Neuronal stem cell (in vitro differentiated cells): Measurements from ENCODE around the gene CFAP99.
A peak's percentile ranks its signal among the peaks of the same experiment; 100 is the strongest.

Source experiments
- DNase-seq: peaks from one replicate; pipeline ENCODE4 v3.0.0-alpha.2; 2013; ENCODE audit warnings: low spot score
- H2AFZ ChIP-seq: one replicate; pipeline ENCODE4 v1.6.1; 2013; ENCODE audit warnings: mild to moderate bottlenecking, low read length, inconsistent platforms
- H2AK5ac ChIP-seq: 2 replicates; pipeline ENCODE4 v1.6.1; 2013; ENCODE audit warnings: low read depth, mild to moderate bottlenecking, inconsistent platforms, low read length, moderate library complexity, mixed read lengths
- H2BK120ac ChIP-seq: 2 replicates; pipeline ENCODE4 v1.6.1; 2013; ENCODE audit warnings: low read depth, mild to moderate bottlenecking, inconsistent platforms, low read length, moderate library complexity, mixed read lengths
- H2BK12ac ChIP-seq: one replicate; pipeline ENCODE4 v1.6.1; 2013; ENCODE audit warnings: low read length, inconsistent platforms
- H2BK15ac ChIP-seq: 2 replicates; pipeline ENCODE4 v1.6.1; 2013; ENCODE audit warnings: mild to moderate bottlenecking, low read length, inconsistent platforms, mixed read lengths
- H2BK5ac ChIP-seq: one replicate; pipeline ENCODE4 v1.6.1; 2013; ENCODE audit warnings: inconsistent platforms, mild to moderate bottlenecking, low read length, moderate library complexity
- H3K14ac ChIP-seq: one replicate; pipeline ENCODE4 v1.6.1; 2013; ENCODE audit warnings: low read length, inconsistent platforms
- H3K18ac ChIP-seq: 2 replicates; pipeline ENCODE4 v1.6.1; 2013; ENCODE audit warnings: low read length, inconsistent platforms
- H3K23ac ChIP-seq: 2 replicates; pipeline ENCODE4 v1.6.1; 2013; ENCODE audit warnings: low read depth, mild to moderate bottlenecking, mixed read lengths, low read length, inconsistent platforms; ENCODE audit not compliant: poor library complexity
- H3K27ac ChIP-seq: replicated peaks from 3 replicates; pipeline ENCODE4 v1.5.1; 2013; ENCODE audit warnings: low read length, inconsistent platforms
- H3K27me3 ChIP-seq, 3 experiments: 2 replicates each; pipeline ENCODE4 v1.6.1; 2013; ENCODE audit warnings: low read length in 3 of 3, mild to moderate bottlenecking in 2 of 3, inconsistent platforms in 1 of 3, low read depth in 1 of 3, mixed read lengths in 1 of 3, moderate library complexity in 1 of 3; ENCODE audit not compliant: control insufficient read depth in 3 of 3, insufficient read depth in 3 of 3
- H3K36me3 ChIP-seq, 2 donors: replicated peaks in 1 of 2; 2 replicates each; pipeline ENCODE4 v1.6.1; 2013; ENCODE audit warnings: low read length in 2 of 2; ENCODE audit not compliant: control insufficient read depth in 2 of 2, insufficient read depth in 2 of 2
- H3K4ac ChIP-seq: 2 replicates; pipeline ENCODE4 v1.6.1; 2013; ENCODE audit warnings: inconsistent platforms, mild to moderate bottlenecking, low read length, moderate library complexity
- H3K4me1 ChIP-seq, 2 donors: 1 replicate in 1 of 2; 2 replicates in 1 of 2; pipeline ENCODE4 v1.6.1; 2013; ENCODE audit warnings: low read length in 2 of 2, low read depth in 1 of 2; ENCODE audit not compliant: control insufficient read depth in 2 of 2, insufficient read depth in 1 of 2
- H3K4me2 ChIP-seq: one replicate; pipeline ENCODE4 v1.6.1; 2013; ENCODE audit warnings: mild to moderate bottlenecking, low read length, inconsistent platforms; ENCODE audit not compliant: insufficient read depth, poor library complexity, severe bottlenecking
- H3K4me3 ChIP-seq, 2 donors: 2 replicates each; pipeline ENCODE4 v1.5.1; 2013; ENCODE audit warnings: low read length in 2 of 2, mild to moderate bottlenecking in 2 of 2, inconsistent platforms in 1 of 2, moderate library complexity in 1 of 2
- H3K79me1 ChIP-seq: one replicate; pipeline ENCODE4 v1.6.1; 2013; ENCODE audit warnings: low read depth, mild to moderate bottlenecking, inconsistent platforms, low read length, moderate library complexity
- H3K9ac ChIP-seq: one replicate; pipeline ENCODE4 v1.6.1; 2013; ENCODE audit warnings: mild to moderate bottlenecking, low read depth, low read length, inconsistent platforms; ENCODE audit not compliant: poor library complexity
- H3K9me3 ChIP-seq, 2 donors: replicated peaks in 1 of 2; 2 replicates each; pipeline versions ENCODE3 to v1.6.1; 2013; ENCODE audit warnings: low read length in 2 of 2, mild to moderate bottlenecking in 2 of 2, inconsistent platforms in 1 of 2, low read depth in 1 of 2, mixed read lengths in 1 of 2, moderate library complexity in 1 of 2; ENCODE audit not compliant: control insufficient read depth in 2 of 2, insufficient read depth in 1 of 2
- H4K8ac ChIP-seq: one replicate; pipeline ENCODE4 v1.6.1; 2013; ENCODE audit warnings: low read depth, mild to moderate bottlenecking, inconsistent platforms, low read length, moderate library complexity
- H4K91ac ChIP-seq: one replicate; pipeline ENCODE4 v1.6.1; 2013; ENCODE audit warnings: low read length, low read depth, mild to moderate bottlenecking, inconsistent platforms; ENCODE audit not compliant: poor library complexity
- WGBS, 2 donors: extraction: QIAGEN DNeasy Blood & Tissue Kit; methylation state at CpG; one replicate each; pipeline ENCODE4 v1.1.7; 2013; ENCODE audit warnings: missing lambda C conversion rate in 2 of 2, mixed read lengths in 1 of 2; ENCODE audit not compliant: insufficient read length in 2 of 2, insufficient replicate concordance in 1 of 2; ENCODE audit errors: extremely low coverage in 2 of 2; 5-methylcytosine and 5-hydroxymethylcytosine counted together

The CFAP99 gene

DNA sequence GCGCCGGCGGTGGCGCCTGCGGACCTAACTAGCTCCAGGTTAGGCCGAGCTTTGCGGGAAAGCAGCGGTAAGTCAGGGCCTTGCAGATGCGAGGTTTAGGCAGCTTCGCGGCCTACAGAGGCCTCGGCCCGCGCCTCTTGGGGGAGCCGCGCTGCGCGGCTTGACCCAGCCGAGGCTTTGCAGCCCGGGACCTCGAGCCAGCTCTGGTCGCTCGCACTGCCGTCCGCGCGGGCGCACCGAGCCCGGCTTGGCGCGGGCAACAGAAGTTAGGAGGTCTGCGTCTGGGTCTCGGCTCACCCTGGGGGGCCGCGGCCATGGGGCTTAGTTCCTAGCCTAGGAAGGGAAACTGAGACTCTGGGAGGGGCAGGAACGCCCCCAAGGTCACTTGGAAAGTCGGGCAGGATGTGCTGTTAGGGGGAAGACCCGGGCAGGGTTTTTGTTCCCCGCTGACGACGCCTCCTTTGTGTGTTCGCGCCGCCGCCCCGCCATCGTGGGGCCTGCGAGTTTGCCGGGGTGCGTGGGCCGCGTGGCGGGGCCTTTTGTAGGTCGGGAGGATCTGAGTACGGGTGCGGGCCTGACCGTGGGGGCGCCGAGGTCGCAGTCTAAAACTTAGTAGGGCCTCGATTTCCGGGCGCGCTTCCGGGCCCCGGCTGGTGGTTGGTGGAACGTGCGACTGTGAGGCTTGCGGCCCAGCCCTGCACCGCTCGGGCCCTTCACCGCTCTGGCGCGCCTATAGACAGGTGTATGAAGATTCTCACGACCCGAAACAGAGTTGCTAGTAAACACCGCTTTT lies 50.6 kb downstream of the CFAP99 start:
- Histone ChIP-seq H3K14ac (peak overlapping the region; percentile 56), H3K27ac (peak overlapping the region; percentile 89), H3K4ac (no peak overlapping the region), H2AK5ac (peak overlapping the region; percentile 97), H2BK120ac (no peak overlapping the region), H3K9me3 (peaks cover 0 to 23% of the 10 kb centered on the region in 2 donors), H4K91ac (peak overlapping the region; percentile 74), H3K18ac (peak overlapping the region; percentile 68), H3K36me3 (peaks cover 7 to 44% of the 10 kb centered on the region in 2 donors), H3K4me1 (peaks cover 2 to 6% of the 10 kb centered on the region in 2 donors), H2BK15ac (peak overlapping the region; percentile 1), H2BK12ac (no peak overlapping the region), H2BK5ac (peak overlapping the region; percentile 85), H4K8ac (peak overlapping the region; percentile 87), H3K23ac (peak overlapping the region; percentile 66), H3K79me1 (peaks cover 8% of the 10 kb centered on the region), H3K4me2 (peak overlapping the region; percentile 78), H2AFZ (peak overlapping the region; percentile 93), H3K4me3 (peak overlapping the region; percentile 66 to 99), H3K27me3 (peaks cover 0 to 2% (median 0%) of the 10 kb centered on the region in 3 experiments), H3K9ac (peak overlapping the region; percentile 87)
- WGBS, 2 donors = no CpG with 5 or more reads among the region's 78 CpGs
- DNase-seq = peak; percentile 18

DNA sequence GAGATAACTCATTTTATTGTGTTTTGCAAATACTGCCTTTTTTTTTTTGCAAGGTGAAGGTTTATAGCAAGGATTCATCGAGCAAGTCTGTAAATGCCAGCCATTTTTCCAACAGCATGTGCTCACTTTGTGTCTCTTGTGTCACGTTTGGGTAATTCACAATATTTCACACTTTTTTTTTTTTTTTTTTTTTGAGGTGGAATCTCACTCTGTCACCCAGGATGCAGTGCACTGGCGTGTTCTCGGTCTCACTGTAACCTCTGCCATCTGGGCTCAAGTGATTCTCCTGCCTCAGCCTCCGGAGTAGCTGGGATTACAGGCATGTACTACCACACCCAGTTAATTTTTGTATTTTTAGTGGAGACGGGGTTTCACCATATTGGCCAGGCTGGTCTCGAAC lies 52.0 kb downstream of the CFAP99 start:
- Histone ChIP-seq H4K8ac (no peak overlapping the region), H3K14ac (no peak overlapping the region), H2BK120ac (no peak overlapping the region), H3K27me3 (no peaks in the 10 kb centered on the region), H2BK15ac (no peak overlapping the region), H3K4me1 (peaks cover 2 to 6% of the 10 kb centered on the region in 2 donors), H2AFZ (no peak overlapping the region), H3K23ac (no peak overlapping the region), H3K4ac (no peak overlapping the region), H3K9ac (no peak overlapping the region), H3K4me2 (no peak overlapping the region), H3K9me3 (peaks cover 0 to 23% of the 10 kb centered on the region in 2 donors), H3K18ac (no peak overlapping the region), H2BK5ac (no peak overlapping the region), H3K4me3 (peak overlapping the region in 1 of 2 donors; percentile 66), H3K27ac (no peak overlapping the region), H2BK12ac (no peak overlapping the region), H3K36me3 (peaks cover 9 to 53% of the 10 kb centered on the region in 2 donors), H3K79me1 (peaks cover 6% of the 10 kb centered on the region), H2AK5ac (no peak overlapping the region), H4K91ac (no peak overlapping the region)
- DNase-seq = no peak
- WGBS, 2 donors = no CpG with 5 or more reads among the region's 7 CpGs

DNA sequence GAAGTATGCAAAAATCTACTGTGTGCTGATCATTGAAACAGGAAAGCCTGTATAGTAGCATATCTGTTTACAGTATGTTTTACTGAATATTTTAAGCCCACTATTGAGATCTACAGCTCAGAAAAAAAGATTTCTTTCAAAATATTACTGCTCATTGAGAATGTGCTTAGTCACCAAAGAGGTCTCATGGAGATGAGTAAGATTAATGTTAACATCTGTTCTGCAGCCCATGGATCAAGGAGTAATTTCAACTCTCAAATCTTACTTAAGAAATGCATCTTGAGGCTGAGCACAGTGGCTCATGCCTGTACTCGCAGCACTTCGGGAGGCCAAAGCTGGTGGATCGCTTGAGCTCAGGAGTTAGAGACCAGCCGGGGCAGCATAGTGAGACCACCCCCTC lies 53.4 kb downstream of the CFAP99 start:
- peaks cover 6% of the 10 kb centered on the region for H3K79me1 ChIP-seq
- no peak overlapping the region for H3K9ac ChIP-seq
- no peak overlapping the region for H3K18ac ChIP-seq
- DNase-seq = no peak
- no peak overlapping the region for H3K27ac ChIP-seq
- H2AK5ac ChIP-seq = no peak overlapping the region
- H3K4me2 ChIP-seq = no peak overlapping the region
- H2BK12ac ChIP-seq = no peak overlapping the region
- no peak overlapping the region for H3K4ac ChIP-seq
- no peak overlapping the region for H2AFZ ChIP-seq
- H3K9me3 ChIP-seq = peaks cover 0 to 23% of the 10 kb centered on the region in 2 donors
- H3K27me3 ChIP-seq = no peaks in the 10 kb centered on the region
- H3K36me3 ChIP-seq = peaks cover 11 to 62% of the 10 kb centered on the region in 2 donors
- H2BK15ac ChIP-seq = no peak overlapping the region
- H4K91ac ChIP-seq = no peak overlapping the region
- no peak overlapping the region for H2BK120ac ChIP-seq
- H2BK5ac ChIP-seq = no peak overlapping the region
- no peak overlapping the region for H3K4me3 ChIP-seq
- H4K8ac ChIP-seq = no peak overlapping the region
- H3K4me1 ChIP-seq = peaks cover 2 to 6% of the 10 kb centered on the region in 2 donors
- H3K14ac ChIP-seq = no peak overlapping the region
- no CpG with 5 or more reads among the region's 4 CpGs for WGBS, 2 donors
- no peak overlapping the region for H3K23ac ChIP-seq

DNA sequence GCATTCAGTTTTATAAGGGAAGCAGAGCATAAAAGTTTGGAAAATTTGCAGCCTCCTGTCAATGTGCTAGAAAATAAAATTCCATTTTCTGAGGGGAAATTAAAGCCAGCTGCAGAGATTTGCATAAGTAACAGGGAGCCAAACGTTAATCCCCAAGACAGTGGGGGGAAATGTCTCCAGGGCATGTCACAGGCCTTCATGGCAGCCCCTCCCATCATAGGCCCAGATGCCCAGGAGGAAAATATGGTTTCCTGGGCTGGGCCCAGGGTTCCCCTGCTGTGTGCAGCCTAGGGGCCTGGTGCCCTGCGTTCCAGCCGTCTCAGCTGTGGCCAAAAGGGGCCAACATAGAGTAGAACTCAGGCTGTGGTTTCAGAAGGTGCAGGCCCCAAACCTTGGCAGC lies 59.5 kb downstream of the CFAP99 start:
- Histone ChIP-seq H3K9me3 (peaks cover 0 to 2% of the 10 kb centered on the region in 2 donors), H3K23ac (no peak overlapping the region), H3K4ac (no peak overlapping the region), H3K27me3 (no peaks in the 10 kb centered on the region), H3K79me1 (peaks cover 7% of the 10 kb centered on the region), H2AK5ac (no peak overlapping the region), H3K18ac (no peak overlapping the region), H3K36me3 (peaks cover 3 to 79% of the 10 kb centered on the region in 2 donors), H3K4me2 (no peak overlapping the region), H3K27ac (no peak overlapping the region), H2BK12ac (no peak overlapping the region), H3K14ac (no peak overlapping the region), H2BK15ac (no peak overlapping the region), H3K9ac (no peak overlapping the region), H2AFZ (no peak overlapping the region), H2BK120ac (no peak overlapping the region), H3K4me3 (no peak overlapping the region), H4K91ac (no peak overlapping the region), H3K4me1 (no peaks in the 10 kb centered on the region), H2BK5ac (no peak overlapping the region), H4K8ac (no peak overlapping the region)
- no peak for DNase-seq
- no CpG with 5 or more reads among the region's 3 CpGs for WGBS, 2 donors
